Right hindlimb (tissue), 1 donor: ENCODE results near the gene SEC31B.

Experiments used
- DNase-seq: peaks from one replicate; pipeline ENCODE4 v3.0.0-alpha.2; 2018

The SEC31B gene

GRCh38 chr10:100489396-100489795, 30.3 kb downstream of the SEC31B start:
- DNase-seq: no peak

- DNase-seq: no peak
Measured at GRCh38 chr10:100487529-100487928, 32.1 kb downstream of the SEC31B start.

- DNase-seq: no peak
Measured at GRCh38 chr10:100485801-100486495, 33.7 kb downstream of the SEC31B start.

- DNase-seq: no peak
Measured at GRCh38 chr10:100485366-100485765, 34.3 kb downstream of the SEC31B start.

- no peak for DNase-seq
Measured at GRCh38 chr10:100483876-100484666, 35.6 kb downstream of the SEC31B start.

GRCh38 chr10:100482834-100483185, 36.9 kb downstream of the SEC31B start:
- DNase-seq: no peak

GRCh38 chr10:100482181-100482833, 37.4 kb downstream of the SEC31B start:
- DNase-seq: peak; percentile 67

- peak; percentile 90 for DNase-seq
Measured at GRCh38 chr10:100481462-100482081, 38.1 kb downstream of the SEC31B start.

- no peak for DNase-seq
Measured at GRCh38 chr10:100480002-100480401, 39.7 kb downstream of the SEC31B start.

GRCh38 chr10:100479037-100479436, 40.6 kb downstream of the SEC31B start:
- DNase-seq: no peak

- DNase-seq: no peak
Measured at GRCh38 chr10:100477970-100478369, 41.7 kb downstream of the SEC31B start.

- DNase-seq: no peak
Measured at GRCh38 chr10:100470367-100470766, 49.3 kb downstream of the SEC31B start.

- no peak for DNase-seq
Measured at GRCh38 chr10:100469756-100470155, 49.9 kb downstream of the SEC31B start.

GRCh38 chr10:100468978-100469377, 50.7 kb downstream of the SEC31B start:
- DNase-seq: no peak

- no peak for DNase-seq
Measured at GRCh38 chr10:100468322-100468721, 51.3 kb downstream of the SEC31B start.

- DNase-seq: no peak
Measured at GRCh38 chr10:100462709-100463108, 57.0 kb downstream of the SEC31B start, which contains the start of gene WNT8B. Gene WNT8B (plus strand): TSS chr10:100463009. CDS start chr10:100463169, 160 bp downstream.

- DNase-seq: no peak
Measured at GRCh38 chr10:100448951-100449350, 70.7 kb downstream of the SEC31B start.

- DNase-seq: no peak
Measured at GRCh38 chr10:100447663-100448062, 72.0 kb downstream of the SEC31B start.

- DNase-seq: no peak
Measured at GRCh38 chr10:100446130-100446761, 73.4 kb downstream of the SEC31B start.

- DNase-seq: no peak
Measured at GRCh38 chr10:100442548-100442947, 77.1 kb downstream of the SEC31B start.

GRCh38 chr10:100438674-100439315, 80.9 kb downstream of the SEC31B start:
- DNase-seq: no peak
